OCI-M1 (cell line): Measurements from ENCODE around the gene CCDC82.

ENCODE experiments used
- DNase-seq: peaks from one replicate; lab custom pipeline; 2025; lab: John Stamatoyannopoulos, UW

Gene CCDC82

DNA sequence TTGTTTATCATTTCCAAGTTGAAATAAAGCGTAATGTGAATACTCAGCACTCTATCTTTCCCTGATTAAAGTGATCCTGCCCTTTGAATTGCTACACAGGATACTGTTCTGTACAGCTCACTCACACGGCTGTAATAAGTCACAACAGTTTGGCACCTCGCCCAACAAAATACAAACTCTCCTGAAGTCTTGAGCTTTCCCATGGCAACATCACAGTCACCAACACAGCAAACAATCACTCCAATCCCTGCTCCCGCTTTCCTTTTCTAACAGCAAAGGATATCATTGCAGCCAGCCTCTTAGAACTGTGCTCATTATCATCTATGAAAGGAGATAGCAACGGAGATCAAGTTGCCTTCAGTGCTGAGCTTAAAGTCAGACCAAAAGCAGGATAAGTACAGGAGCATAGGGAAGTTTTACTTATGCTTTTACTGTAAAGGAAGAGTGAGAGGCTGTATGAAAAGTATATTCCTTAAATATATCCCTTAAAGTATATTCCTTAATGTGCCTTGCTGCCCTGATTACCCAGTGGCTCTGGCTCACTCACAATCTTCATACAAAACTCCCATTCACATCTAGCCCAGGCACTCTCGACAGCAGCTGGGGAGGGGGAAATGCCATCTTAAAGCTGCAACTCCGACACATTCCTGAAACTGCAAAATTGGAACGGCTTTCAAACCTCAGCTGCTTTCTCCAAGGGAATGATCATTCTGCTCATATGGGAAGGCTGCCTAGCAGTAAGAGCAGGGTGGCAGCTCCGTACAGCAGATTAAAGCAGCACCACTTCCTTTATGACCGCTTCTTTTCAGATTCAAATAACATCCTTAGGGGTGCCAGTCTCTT, 82.6 kb downstream of the CCDC82 start:
- peak; percentile 40 for DNase-seq

DNA sequence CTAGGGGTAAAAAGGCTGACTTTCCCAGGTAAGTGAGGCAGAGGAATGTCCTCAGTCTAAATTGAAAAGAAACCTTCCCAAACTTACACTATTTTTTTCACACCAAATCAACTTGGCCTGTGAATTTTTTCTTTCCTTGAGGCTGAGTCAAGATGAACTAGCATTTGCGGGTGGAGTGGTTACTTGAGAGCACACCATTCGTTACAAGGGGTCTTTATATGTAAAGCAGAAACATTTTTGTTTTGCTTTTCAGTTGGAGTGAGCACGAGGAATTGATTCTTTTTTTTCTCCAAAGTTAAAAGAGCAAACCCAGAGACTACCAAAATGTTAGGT, 83.1 kb downstream of the CCDC82 start:
- DNase-seq: no peak

DNA sequence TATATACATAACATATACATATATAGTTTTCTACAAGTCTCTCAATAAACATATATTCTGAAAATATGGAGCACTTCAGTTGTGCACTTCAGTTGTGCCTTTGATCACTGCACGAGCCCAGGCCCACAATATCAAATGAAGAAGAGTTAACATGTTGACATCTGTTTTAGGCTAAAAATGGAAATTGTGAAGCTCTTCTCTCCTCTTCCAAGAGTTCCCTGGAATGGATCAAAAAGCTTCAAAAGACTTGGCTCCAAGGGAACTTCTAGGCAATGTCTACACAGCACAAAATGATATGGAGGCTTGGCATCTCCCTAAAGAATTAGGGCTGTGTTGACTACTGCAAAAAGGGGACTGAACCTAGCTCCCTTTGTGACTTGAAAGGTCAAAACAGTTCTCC, 83.6 kb downstream of the CCDC82 start:
- no peak for DNase-seq

DNA sequence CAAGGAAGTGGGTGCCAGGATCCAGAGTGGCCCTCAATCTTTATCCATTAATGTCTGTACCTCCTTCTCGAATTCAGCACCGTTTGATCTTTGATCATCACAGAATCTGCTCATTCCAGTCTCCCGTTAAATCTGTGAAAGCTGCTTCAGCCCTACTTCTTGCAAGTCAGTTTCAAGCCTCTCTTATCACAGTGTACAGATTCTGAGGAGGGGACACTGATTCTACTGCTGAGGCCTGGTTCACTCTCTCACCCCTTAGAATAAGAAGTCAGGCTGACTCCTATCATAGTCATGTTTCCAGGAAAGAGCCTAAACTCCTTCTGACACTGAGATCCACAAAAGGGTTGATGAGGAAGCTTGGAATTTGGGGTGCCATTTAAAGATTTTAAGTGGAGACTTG, 85.7 kb downstream of the CCDC82 start:
- DNase-seq: peak; percentile 25

DNA sequence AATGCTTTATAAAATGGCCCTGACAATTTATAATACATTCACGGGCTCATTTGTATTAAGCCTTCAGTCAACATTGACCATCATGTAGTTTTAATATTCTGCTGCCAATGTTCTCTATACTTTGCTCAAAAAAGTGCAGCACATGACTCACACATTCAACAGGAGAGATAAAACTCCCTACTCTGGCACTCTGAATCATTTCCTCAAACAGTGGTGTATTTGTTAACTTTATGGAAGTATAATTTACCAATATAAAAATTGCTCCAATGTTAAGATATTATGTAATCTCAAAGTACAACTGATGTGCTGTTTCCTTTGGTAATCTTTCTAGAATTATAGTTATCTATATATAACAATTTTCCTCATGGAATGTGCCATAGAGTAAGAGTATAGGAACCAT, 86.6 kb downstream of the CCDC82 start:
- peak; percentile 53 for DNase-seq
